ENCODE data around the gene LMNA.

The LMNA gene

DNA sequence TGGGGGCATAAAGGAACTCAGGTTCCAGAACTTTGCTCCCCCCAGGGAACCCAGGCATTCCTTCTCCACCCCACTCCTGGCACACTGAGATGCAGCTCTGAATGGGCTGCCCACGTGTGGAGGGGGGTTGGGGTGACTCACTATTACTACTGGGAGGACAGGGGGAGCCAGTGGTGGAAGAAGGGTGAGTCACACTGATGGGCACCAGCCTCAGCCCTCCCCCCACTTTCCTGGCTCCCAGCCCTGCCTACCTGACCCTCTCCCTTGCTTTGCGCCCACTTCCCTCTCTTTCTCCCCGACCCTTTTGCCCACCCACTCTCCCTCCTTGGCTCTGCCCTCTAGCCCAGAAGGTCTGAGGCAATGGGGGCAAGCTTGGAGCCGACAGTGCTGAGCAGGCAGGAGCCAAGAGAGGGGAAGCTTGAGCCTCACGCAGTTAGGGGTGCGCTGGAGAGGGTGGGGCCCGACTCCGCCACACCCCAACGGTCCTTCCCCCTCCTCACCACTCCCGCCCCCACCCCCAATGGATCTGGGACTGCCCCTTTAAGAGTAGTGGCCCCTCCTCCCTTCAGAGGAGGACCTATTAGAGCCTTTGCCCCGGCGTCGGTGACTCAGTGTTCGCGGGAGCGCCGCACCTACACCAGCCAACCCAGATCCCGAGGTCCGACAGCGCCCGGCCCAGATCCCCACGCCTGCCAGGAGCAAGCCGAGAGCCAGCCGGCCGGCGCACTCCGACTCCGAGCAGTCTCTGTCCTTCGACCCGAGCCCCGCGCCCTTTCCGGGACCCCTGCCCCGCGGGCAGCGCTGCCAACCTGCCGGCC lies at the start of gene LMNA:
Gene LMNA (plus strand): TSS at position 611 of the 818 bp plus-strand sequence. CDS start 208 bp downstream, outside the sequence.
- ChIA-PET POLR2A (interaction anchor here (0.5 to 17.9 kb wide), 5 partner anchors 11 to 196 kb away, joined by 3 to 266 read pairs (median 13); no protein-coding TSS in a partner anchor), CTCF (interaction anchor here (1.0 to 27.7 kb wide), 6 partner anchors 9 to 125 kb away, joined by 3 to 1172 read pairs (median 6); partner anchors contain the start of gene MEX3A)
- TF ChIP-seq, protein P1, sequence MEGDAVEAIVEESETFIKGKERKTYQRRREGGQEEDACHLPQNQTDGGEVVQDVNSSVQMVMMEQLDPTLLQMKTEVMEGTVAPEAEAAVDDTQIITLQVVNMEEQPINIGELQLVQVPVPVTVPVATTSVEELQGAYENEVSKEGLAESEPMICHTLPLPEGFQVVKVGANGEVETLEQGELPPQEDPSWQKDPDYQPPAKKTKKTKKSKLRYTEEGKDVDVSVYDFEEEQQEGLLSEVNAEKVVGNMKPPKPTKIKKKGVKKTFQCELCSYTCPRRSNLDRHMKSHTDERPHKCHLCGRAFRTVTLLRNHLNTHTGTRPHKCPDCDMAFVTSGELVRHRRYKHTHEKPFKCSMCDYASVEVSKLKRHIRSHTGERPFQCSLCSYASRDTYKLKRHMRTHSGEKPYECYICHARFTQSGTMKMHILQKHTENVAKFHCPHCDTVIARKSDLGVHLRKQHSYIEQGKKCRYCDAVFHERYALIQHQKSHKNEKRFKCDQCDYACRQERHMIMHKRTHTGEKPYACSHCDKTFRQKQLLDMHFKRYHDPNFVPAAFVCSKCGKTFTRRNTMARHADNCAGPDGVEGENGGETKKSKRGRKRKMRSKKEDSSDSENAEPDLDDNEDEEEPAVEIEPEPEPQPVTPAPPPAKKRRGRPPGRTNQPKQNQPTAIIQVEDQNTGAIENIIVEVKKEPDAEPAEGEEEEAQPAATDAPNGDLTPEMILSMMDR (IDR thresholded peaks at IDR 0.05; ENCODE audit: control extremely low read depth, extremely low read depth, low read depth, missing control alignments): no peak
- DNase-seq (ENCODE audit: extremely low spot score): peak; percentile 83

DNA sequence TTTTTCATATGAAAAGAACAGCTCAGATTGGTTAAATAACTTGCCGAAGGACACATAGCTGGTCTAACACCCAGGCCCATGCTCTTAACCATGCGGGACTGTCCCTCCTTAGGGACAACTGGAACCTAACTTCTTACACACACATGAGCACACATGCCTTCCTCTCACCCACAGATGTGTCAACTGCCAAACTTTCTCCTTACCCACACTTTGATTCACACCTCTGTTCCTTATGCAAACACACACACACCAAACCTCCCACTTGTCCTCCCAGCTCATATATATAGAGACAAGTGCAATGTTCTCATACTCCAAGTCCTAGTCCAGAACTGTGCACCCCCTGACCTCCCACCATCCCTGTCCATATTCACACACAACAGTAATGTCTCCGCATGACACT lies 49.3 kb upstream of the LMNA start:
- no peak for DNase-seq (ENCODE audit: extremely low spot score)
- ChIA-PET CTCF (interaction anchor here (0.9 to 3.5 kb wide), 25 partner anchors 8 to 815 kb away, joined by 3 to 27 read pairs (median 6); partner anchors contain the start of genes KHDC4, LAMTOR2, MEX3A and SSR2), POLR2A (interaction anchor here (1.0 kb wide), 1 partner anchor 133 kb away, joined by 3 read pairs; no protein-coding TSS in a partner anchor)
- TF ChIP-seq, protein P1 (IDR thresholded peaks at IDR 0.05; ENCODE audit: control extremely low read depth, extremely low read depth, low read depth, missing control alignments): no peak

DNA sequence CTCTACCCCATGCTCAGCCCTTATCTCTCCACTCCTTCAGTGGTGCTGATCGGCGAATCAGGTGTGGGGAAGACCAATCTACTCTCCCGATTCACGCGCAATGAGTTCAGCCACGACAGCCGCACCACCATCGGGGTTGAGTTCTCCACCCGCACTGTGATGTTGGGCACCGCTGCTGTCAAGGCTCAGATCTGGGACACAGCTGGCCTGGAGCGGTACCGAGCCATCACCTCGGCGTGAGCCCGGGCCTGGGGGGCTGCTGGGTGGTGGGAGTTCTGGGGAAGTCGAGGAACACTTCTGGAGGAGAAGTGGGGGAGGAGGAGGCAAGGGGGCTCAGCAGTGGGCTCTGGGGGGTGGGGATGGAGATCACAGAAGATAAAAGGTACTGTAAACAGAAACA lies 48.6 kb upstream of the LMNA start:
- DNase-seq (ENCODE audit: extremely low spot score): no peak
- CTCF ChIA-PET: interaction anchor here (0.7 to 3.5 kb wide), 56 partner anchors 8 to 815 kb away, joined by 3 to 27 read pairs (median 4); partner anchors contain the start of genes KHDC4, LAMTOR2, MEX3A and SSR2
- TF ChIP-seq, protein P1 (IDR thresholded peaks at IDR 0.05; ENCODE audit: control extremely low read depth, extremely low read depth, low read depth, missing control alignments): no peak
- POLR2A ChIA-PET: interaction anchor here (0.5 kb wide), 1 partner anchor 50 kb away, joined by 3 read pairs; no protein-coding TSS in a partner anchor

DNA sequence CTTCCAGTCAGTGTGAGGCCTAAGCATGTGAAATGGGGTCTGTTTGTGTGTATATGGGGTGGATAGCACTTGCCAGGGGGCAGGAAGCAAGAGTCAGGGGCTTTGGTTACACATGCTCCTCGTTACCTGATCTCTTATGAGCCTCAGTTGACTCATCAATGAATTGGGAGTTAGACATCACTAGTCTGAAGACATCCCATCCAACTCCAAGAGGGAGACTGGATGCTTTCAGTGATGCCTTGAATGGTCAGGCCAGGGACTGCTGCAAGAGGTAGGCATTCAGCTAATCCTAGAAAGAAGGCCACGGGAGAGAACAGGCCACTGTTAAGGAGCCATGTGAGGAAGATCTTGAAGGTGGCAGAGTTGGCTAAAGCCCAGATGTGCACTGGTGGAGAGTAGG lies 47.2 kb upstream of the LMNA start:
- DNase-seq (ENCODE audit: extremely low spot score): no peak
- ChIA-PET POLR2A (interaction anchor here (0.6 kb wide), 1 partner anchor 792 kb away, joined by 4 read pairs; no protein-coding TSS in a partner anchor), CTCF (interaction anchor here (0.7 to 3.2 kb wide), 33 partner anchors 10 to 860 kb away, joined by 3 to 27 read pairs (median 6); partner anchors contain the start of genes KHDC4, LAMTOR2, MEX3A and SEMA4A)
- TF ChIP-seq, protein P1 (IDR thresholded peaks at IDR 0.05; ENCODE audit: control extremely low read depth, extremely low read depth, low read depth, missing control alignments): no peak

DNA sequence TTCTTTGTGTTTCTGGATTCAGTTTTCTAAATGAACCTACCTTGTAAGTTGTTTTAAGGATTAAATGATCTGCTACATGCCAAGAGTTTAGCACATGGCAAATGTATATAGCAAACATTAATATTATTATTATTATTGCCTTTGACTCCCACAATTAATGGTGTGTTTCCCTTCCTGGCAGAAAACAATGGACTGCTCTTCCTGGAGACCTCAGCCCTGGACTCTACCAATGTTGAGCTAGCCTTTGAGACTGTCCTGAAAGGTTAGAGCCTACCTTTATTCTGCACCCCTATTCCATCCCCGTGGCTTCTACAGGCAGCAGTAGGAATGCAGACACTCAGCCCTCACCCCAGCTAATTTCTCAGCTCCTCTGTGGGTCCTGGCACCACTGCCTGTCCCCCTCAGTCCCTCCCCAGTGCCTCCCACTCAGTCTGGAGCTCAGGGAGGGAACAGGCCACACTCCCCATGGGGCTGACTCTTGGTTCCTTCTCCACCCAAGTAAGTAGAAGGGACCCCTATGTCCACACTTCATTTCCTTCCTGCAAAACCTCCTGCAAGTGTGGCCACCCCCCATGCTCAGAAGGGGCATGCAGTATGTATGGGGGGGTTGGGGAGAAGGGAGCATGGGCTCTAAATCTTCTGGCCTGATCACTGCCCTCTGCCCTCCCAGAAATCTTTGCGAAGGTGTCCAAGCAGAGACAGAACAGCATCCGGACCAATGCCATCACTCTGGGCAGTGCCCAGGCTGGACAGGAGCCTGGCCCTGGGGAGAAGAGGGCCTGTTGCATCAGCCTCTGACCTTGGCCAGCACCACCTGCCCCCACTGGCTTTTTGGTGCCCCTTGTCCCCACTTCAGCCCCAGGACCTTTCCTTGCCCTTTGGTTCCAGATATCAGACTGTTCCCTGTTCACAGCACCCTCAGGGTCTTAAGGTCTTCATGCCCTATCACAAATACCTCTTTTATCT lies 44.7 kb upstream of the LMNA start:
- ChIA-PET POLR2A (no interaction called here), CTCF (interaction anchor here (1.0 kb wide), 1 partner anchor 27 kb away, joined by 3 read pairs; no protein-coding TSS in a partner anchor)
- TF ChIP-seq, protein P1 (IDR thresholded peaks at IDR 0.05; ENCODE audit: control extremely low read depth, extremely low read depth, low read depth, missing control alignments): no peak
- DNase-seq (ENCODE audit: extremely low spot score): no peak
